K562 (cell line): ENCODE results near the gene TTLL11.

ENCODE experiments used
- BHLHE40 ChIP-seq: IDR thresholded peaks from 2 replicates; pipeline ENCODE4 v1.6.1; 2011; ENCODE audit warnings: low read length, improper control_type of control experiment
- POLR2A ChIP-seq: fragments of 450-650 bp; conservative IDR thresholded peaks from 2 replicates; pipeline ENCODE4 v1.6.1; 2016
- TF ChIP-seq, protein P1 (sequence below): sonication (generic); formaldehyde crosslinking; IDR thresholded peaks from 2 replicates; pipeline ENCODE4 v1.8.0; 2022; ENCODE audit warnings: missing genetic modification reagents, mild to moderate bottlenecking, borderline replicate concordance

DNA sequence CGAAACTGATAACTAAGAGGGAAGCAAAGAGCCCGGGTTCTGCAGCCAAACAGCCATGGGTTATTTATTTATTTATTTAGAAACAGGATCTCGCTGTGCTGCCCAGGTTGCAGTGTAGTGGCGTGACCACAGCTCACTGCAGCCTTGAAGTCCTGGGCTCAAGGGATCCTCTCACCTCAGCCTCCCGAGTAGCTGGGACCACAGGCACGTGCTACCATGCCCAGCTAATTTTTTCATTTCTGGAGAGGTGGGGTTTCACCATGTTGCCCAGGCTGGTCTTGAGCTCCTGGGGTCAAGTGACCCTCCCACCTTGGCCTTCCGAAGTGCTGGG is 42.4 kb upstream of the TTLL11 start:
- TF ChIP-seq POLR2A (no peak), BHLHE40 (no peak)
- TF ChIP-seq, protein P1, sequence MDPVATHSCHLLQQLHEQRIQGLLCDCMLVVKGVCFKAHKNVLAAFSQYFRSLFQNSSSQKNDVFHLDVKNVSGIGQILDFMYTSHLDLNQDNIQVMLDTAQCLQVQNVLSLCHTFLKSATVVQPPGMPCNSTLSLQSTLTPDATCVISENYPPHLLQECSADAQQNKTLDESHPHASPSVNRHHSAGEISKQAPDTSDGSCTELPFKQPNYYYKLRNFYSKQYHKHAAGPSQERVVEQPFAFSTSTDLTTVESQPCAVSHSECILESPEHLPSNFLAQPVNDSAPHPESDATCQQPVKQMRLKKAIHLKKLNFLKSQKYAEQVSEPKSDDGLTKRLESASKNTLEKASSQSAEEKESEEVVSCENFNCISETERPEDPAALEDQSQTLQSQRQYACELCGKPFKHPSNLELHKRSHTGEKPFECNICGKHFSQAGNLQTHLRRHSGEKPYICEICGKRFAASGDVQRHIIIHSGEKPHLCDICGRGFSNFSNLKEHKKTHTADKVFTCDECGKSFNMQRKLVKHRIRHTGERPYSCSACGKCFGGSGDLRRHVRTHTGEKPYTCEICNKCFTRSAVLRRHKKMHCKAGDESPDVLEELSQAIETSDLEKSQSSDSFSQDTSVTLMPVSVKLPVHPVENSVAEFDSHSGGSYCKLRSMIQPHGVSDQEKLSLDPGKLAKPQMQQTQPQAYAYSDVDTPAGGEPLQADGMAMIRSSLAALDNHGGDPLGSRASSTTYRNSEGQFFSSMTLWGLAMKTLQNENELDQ (CRISPR knock-in tag): no peak
